Raji (cell line): ENCODE data around the gene SUCO.

Experiments
- POLR2A ChIP-seq: IDR thresholded peaks from 2 replicates; pipeline ENCODE4 v1.6.1; 2011; ENCODE audit warnings: low read depth, low read length, control low read depth; ENCODE audit not compliant: insufficient read depth

SUCO gene

DNA sequence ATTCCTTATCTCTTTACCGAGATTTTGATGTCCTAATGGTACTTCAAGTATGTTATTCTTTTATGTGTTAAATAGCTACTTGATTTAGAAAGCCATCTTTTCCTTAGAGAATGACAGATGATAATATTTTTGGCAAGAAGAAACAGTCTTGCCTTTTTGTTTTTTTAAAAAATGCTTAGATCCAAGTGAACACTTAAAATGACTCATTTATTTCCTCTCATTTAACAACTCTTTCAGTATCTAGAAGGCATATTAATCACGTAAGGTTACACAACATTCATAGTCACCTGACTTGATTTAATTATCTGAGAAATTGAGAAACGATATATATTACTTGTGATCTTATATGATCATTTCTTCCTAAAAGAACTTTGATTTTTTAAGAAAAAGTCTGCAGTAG is 52.4 kb downstream of the SUCO start:
- TF ChIP-seq POLR2A = no peak

- TF ChIP-seq POLR2A = no peak
Observed at GRCh38 chr1:172585861-172586260, 52.9 kb downstream of the SUCO start.

DNA sequence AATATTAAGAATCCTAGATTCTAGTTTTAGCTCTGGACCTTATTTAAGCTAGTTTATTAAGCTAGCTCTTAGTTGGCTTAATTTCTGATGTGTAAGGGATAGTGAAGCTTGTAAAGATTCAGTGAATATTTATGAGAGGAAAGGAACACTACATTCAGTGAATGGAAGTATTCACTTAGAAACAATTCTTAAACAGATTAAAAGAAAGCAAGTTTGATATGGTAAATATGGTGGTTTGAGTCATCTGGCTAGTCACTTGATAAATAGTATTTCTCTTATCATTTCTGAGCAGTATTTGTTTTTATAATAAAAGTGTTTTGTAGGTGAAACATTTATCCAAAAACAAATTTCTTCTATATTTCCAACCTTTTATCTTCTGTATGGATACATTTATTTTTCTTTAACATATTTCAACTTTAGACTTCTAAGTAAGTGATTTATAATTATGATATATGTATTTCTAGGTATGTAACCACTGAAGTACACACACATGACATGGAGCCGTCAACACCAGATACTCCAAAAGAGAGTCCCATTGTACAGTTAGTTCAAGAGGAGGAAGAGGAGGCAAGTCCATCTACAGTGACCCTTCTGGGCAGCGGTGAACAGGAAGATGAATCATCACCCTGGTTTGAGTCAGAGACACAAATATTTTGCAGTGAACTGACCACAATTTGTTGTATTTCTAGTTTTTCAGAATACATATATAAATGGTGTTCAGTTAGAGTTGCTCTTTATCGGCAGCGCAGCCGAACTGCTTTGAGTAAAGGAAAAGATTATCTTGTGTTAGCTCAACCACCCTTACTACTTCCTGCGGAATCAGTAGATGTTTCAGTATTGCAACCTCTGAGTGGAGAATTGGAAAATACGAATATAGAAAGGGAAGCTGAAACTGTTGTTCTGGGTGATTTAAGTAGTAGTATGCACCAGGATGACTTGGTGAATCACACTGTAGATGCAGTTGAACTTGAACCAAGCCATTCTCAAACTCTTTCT is 55.6 kb downstream of the SUCO start:
- TF ChIP-seq POLR2A = no peak

GRCh38 chr1:172589553-172589952 is 56.6 kb downstream of the SUCO start:
- TF ChIP-seq POLR2A = no peak

DNA sequence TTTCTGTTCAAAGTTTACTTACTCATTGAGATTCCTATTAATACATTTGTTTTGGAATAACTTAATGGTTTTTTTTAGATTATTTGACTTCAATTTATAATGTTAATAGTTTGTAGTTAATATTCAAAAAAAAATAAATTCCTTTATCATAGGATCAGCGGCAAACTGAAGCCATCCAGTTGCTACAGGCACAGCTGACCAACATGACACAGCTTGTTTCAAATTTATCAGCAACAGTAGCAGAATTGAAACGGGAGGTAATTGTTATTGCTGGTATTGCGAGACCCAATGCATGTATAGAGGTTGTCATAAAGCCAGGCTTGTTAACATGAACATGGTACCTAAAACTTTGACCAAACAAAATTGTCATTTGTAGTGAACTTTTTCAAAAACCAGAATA is 67.0 kb downstream of the SUCO start:
- no peak for TF ChIP-seq POLR2A

- TF ChIP-seq POLR2A = no peak
Observed at GRCh38 chr1:172600615-172601014, 67.7 kb downstream of the SUCO start.

GRCh38 chr1:172601046-172601630 is 68.2 kb downstream of the SUCO start:
- TF ChIP-seq POLR2A = no peak

DNA sequence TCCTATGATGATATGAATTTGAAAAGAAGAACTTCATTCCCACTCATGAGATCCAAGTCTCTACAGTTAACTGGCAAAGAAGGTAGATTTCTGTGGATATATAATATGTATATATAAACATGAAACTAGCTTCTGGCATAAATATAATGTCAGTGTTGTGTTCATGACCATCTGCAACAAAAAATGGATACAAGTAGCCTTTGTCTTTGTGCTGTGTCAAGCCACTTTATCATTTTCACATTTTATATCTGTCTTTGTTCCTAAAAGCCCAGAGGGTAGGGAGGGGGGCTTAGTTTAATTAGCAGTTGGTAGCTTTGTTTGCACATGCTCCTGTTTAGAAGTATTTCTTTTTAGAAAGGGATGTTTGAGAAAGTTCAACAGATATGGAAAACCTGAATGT is 69.8 kb downstream of the SUCO start:
- no peak for TF ChIP-seq POLR2A

GRCh38 chr1:172603816-172604215 is 70.9 kb downstream of the SUCO start:
- no peak for TF ChIP-seq POLR2A

GRCh38 chr1:172605641-172606040 is 72.7 kb downstream of the SUCO start:
- TF ChIP-seq POLR2A = no peak

GRCh38 chr1:172607145-172607544 is 74.2 kb downstream of the SUCO start:
- TF ChIP-seq POLR2A = no peak

- TF ChIP-seq POLR2A = no peak
Observed at GRCh38 chr1:172608098-172608601, 75.2 kb downstream of the SUCO start.

DNA sequence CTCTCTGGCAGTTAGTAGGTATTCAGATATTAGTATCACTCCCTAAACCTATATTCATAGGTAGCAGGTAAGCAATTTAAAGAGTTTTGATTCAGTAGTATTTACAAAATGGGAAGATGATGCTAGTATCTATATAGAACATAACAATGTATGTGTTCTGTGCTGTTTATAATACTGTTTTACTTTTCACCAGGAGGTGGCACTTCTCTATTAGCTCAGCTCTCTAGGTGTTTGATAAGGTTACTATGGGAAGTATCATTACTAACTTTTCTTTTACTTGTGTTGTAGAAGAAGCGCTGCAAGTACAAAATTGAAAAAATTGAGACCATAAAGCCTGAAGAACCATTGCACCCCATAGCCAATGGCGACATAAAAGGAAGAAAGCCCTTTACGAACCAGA is 76.6 kb downstream of the SUCO start:
- TF ChIP-seq POLR2A = no peak

DNA sequence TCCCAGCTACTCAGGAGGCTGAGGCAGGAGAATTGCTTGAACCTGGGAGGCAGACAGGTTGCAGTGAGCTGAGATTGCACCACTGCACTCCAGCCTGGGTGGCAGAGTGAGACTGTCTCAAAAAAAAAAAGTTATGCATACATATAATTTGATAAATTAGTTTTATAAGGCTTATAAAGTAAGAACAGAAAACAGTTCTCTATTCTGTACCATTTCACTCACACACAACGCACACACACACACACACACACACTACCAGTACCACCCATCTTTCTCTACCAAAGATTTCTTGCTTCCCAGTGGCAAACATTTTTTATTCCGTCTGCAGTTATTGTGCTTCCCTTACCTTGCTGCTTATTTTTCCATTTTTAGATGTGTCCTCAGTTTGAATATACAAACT is 79.5 kb downstream of the SUCO start:
- no peak for TF ChIP-seq POLR2A

DNA sequence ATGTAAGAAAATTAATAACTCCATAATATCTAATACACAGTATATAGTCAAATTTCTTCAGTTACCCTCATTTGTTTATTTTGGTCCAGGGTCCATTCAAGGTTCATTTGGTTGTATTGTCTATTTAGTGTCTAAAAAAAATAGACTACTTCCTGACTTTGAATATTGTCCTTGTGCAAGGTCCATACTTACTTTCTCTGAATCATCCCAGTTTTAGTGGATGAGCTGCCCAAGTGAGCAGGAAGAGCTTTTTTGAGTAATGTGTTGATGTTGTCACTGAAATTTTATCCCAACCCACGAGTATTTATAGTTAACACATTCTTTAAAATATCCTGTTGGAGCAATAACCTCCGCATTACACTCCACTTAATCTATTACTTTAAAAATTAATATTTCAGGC is 80.3 kb downstream of the SUCO start:
- no peak for TF ChIP-seq POLR2A

GRCh38 chr1:172616195-172616594 is 83.2 kb downstream of the SUCO start:
- no peak for TF ChIP-seq POLR2A
